GM12891 (cell line): ENCODE results near the gene ELL.

ENCODE experiments used
- PAX5 ChIP-seq: IDR thresholded peaks from 2 replicates; pipeline ENCODE4 v1.6.1; 2011; ENCODE audit warnings: low read length, moderate library complexity, mild to moderate bottlenecking; ENCODE audit not compliant: insufficient read depth, severe bottlenecking
- POLR2A ChIP-seq: IDR thresholded peaks from 2 replicates; pipeline ENCODE4 v1.6.1; 2011; ENCODE audit warnings: low read depth, low read length, control low read depth
- POLR2AphosphoS5 ChIP-seq: IDR thresholded peaks from 2 replicates; pipeline ENCODE4 v1.6.1; 2011; ENCODE audit warnings: low read depth, low read length, control low read depth
- SPI1 ChIP-seq: IDR thresholded peaks from 2 replicates; pipeline ENCODE4 v1.6.1; 2011; ENCODE audit warnings: low read depth, low read length, control low read depth
- TAF1 ChIP-seq: IDR thresholded peaks from 2 replicates; pipeline ENCODE4 v1.6.1; 2011; ENCODE audit warnings: low read depth, low read length, control low read depth

DNA sequence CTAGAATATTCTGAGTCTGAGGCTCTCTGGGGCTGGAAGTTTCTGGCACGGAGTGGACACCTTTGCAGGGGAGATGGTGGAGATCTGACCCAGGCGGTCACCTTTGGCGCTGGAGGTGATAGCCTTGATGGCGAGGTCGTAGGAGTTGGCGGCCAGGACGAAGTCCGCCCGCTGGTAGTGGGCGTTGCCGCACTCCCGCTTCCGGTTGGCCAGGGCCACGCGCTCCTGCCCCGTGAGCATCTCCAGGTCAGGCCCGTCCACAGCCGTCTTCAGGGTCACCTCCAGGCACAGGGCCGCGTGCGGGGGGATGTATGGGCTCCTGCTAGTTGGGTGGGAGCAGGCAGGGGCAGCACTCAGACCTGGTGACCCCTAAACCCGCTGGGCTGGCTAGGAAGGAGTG, 16.2 kb upstream of the ELL start:
- no peak for TF ChIP-seq TAF1
- TF ChIP-seq POLR2A = no peak
- TF ChIP-seq POLR2AphosphoS5 = no peak
- TF ChIP-seq PAX5 = no peak
- no peak for TF ChIP-seq SPI1
